HepG2 (cell line): ENCODE results near the gene SBNO2. TPM values are rescaled to one million over a fixed set of nuclear protein-coding genes. Genes with fewer than 3 reads are reported as not detected.

Source experiments
- ARNT2 ChIP-seq: sonication (generic); formaldehyde crosslinking; IDR thresholded peaks from 2 replicates; pipeline ENCODE4 v1.8.0; 2022; ENCODE audit warnings: mild to moderate bottlenecking, low read depth, missing genetic modification reagents, moderate library complexity
- KMT2A ChIP-seq: sonication (generic); formaldehyde crosslinking; IDR thresholded peaks from 2 replicates; pipeline ENCODE4 v1.4.0; 2020; ENCODE audit warnings: missing genetic modification reagents
- LRRFIP1 ChIP-seq: sonication (generic); formaldehyde crosslinking; conservative IDR thresholded peaks from 2 replicates; pipeline ENCODE4 v1.4.0; 2020; ENCODE audit warnings: missing genetic modification reagents
- MLXIP ChIP-seq: sonication (generic); formaldehyde crosslinking; IDR thresholded peaks from 2 replicates; pipeline ENCODE4 v1.9.0; 2021; ENCODE audit warnings: missing genetic modification reagents, borderline replicate concordance
- MTF1 ChIP-seq: sonication (generic); formaldehyde crosslinking; IDR thresholded peaks from 2 replicates; pipeline ENCODE4 v1.5.0; 2020; ENCODE audit warnings: missing genetic modification reagents
- NR2F6 ChIP-seq, 2 experiments: IDR thresholded peaks; 2 replicates each; pipeline ENCODE4 v1.6.1; 2016; ENCODE audit warnings: antibody characterized with exemption in 1 of 2, mild to moderate bottlenecking in 1 of 2
- RFXANK ChIP-seq: IDR thresholded peaks from 2 replicates; pipeline ENCODE4 v1.6.1; 2016
- SP4 ChIP-seq: sonication (generic); formaldehyde crosslinking; IDR thresholded peaks from 2 replicates; pipeline ENCODE4 v1.8.1; 2023; ENCODE audit warnings: mild to moderate bottlenecking, missing genetic modification reagents
- TBL1XR1 ChIP-seq: fragments of 150-350 bp; IDR thresholded peaks from 2 replicates; pipeline ENCODE4 v1.6.1; 2014; ENCODE audit warnings: borderline replicate concordance, low read length; ENCODE audit not compliant: partially characterized antibody
- TBX3 ChIP-seq: fragments of 450-650 bp; IDR thresholded peaks from 2 replicates; pipeline ENCODE4 v1.6.1; 2017; ENCODE audit warnings: antibody characterized with exemption, mild to moderate bottlenecking, inconsistent platforms, borderline replicate concordance
- TCF12 ChIP-seq, 2 experiments: fragments of 450-650 bp in 1 of 2; sonication (generic) in 1 of 2; formaldehyde crosslinking in 1 of 2; IDR thresholded peaks; 2 replicates each; pipeline versions ENCODE4 v1.6.1 to v1.8.0; 2017 to 2022; ENCODE audit warnings: antibody characterized with exemption in 1 of 2, mild to moderate bottlenecking in 1 of 2, missing genetic modification reagents in 1 of 2, moderate library complexity in 1 of 2
- YEATS4 ChIP-seq: sonication (generic); formaldehyde crosslinking; IDR thresholded peaks from 2 replicates; pipeline ENCODE4 v1.4.0; 2020; ENCODE audit warnings: missing genetic modification reagents, borderline replicate concordance
- ZBTB10 ChIP-seq: sonication (generic); formaldehyde crosslinking; IDR thresholded peaks from 2 replicates; pipeline ENCODE4 v1.4.0; 2020; ENCODE audit warnings: missing genetic modification reagents, borderline replicate concordance
- ZBTB14 ChIP-seq: sonication (generic); formaldehyde crosslinking; IDR thresholded peaks from 2 replicates; pipeline ENCODE4 v1.4.0; 2020; ENCODE audit warnings: missing genetic modification reagents
- ZNF253 ChIP-seq: sonication (generic); formaldehyde crosslinking; IDR thresholded peaks from 2 replicates; pipeline ENCODE4 v1.8.0; 2022; ENCODE audit warnings: mild to moderate bottlenecking, missing genetic modification reagents, borderline replicate concordance
- ZNF484 ChIP-seq: sonication (generic); formaldehyde crosslinking; IDR thresholded peaks from 2 replicates; pipeline ENCODE4 v1.5.1; 2020; ENCODE audit warnings: mild to moderate bottlenecking, low read depth, missing genetic modification reagents, borderline replicate concordance
- ZNF800 ChIP-seq: sonication (generic); formaldehyde crosslinking; IDR thresholded peaks from 2 replicates; pipeline ENCODE4 v1.4.0; 2020; ENCODE audit warnings: missing genetic modification reagents
- polyA plus RNA-seq, 8 experiments: library from polyadenylated mRNA; depleted of rRNA in 3 of 8; stranded (reverse) in 7 of 8; unstranded in 1 of 8; fragments of >200 nt; fragmentation: Illumina TruSeq in 4 of 8; extraction: Trizol in 4 of 8; gene quantifications; 2 replicates each; pipeline versions ENCODE4 v1.2.1 to v1.2.3, GENCODE V29; 2011 to 2016; ENCODE audit warnings: low read depth in 4 of 8, missing spikeins in 1 of 8, mixed read lengths in 1 of 8; ENCODE audit not compliant: insufficient read depth in 1 of 8
- total RNA-seq, 5 experiments: library from RNA; depleted of rRNA; stranded (reverse); fragments of >200 nt; fragmentation: Illumina TruSeq; extraction: Trizol; gene quantifications; 2 replicates each; pipeline ENCODE4 v1.2.3, GENCODE V29; 2016; ENCODE audit warnings: low read depth in 1 of 5

SBNO2 gene
- total and polyA plus RNA-seq, 2 of the 13 experiments (the other 11 are each of a cell fraction or from before 2014, with no cell fraction given) = 8.6 to 10.4 TPM

- TF ChIP-seq ZNF800 (CRISPR knock-in tag) (no peak; the same call in 1 of the 2 replicates), MTF1 (CRISPR knock-in tag) (no peak), SP4 (CRISPR knock-in tag) (peak; percentile 80; the same call in 1 of the 2 replicates), ZNF253 (no peak), TCF12 (IDR thresholded peaks at IDR 0.05) (no peak), TCF12 (CRISPR knock-in tag; IDR thresholded peaks at IDR 0.05) (no peak), KMT2A (CRISPR knock-in tag) (0 out of 2 replicates have a peak, but pooled peaks have one; percentile 32), LRRFIP1 (no peak), ZBTB14 (CRISPR knock-in tag) (peak; percentile 53; the same call in 1 of the 2 replicates), MLXIP (no peak), NR2F6 (IDR thresholded peaks at IDR 0.05) (no peak), NR2F6 (CRISPR knock-in tag; IDR thresholded peaks at IDR 0.05) (no peak), TBX3 (no peak), ZBTB10 (CRISPR knock-in tag) (no peak), YEATS4 (CRISPR knock-in tag) (no peak), TBL1XR1 (peak; percentile 48), ZNF484 (CRISPR knock-in tag) (no peak), ARNT2 (peak; percentile 97), RFXANK (CRISPR knock-in tag) (no peak)
These were observed 78.9 kb downstream of the SBNO2 start, which contains the start of gene POLR2E (continued) for GRCh38 chr19:1094978-1095701.
